Right lung (tissue), 5 donors: Measurements from ENCODE around the gene TSPAN2. TPM values are rescaled to one million over a fixed set of nuclear protein-coding genes. Genes with fewer than 3 reads are reported as not detected.
A peak's percentile ranks its signal among the peaks of the same experiment; 100 is the strongest.

Experiments used
- DNase-seq, 2 donors: peaks; one replicate each; pipeline ENCODE4 v3.0.0-alpha.2; 2013
- polyA plus RNA-seq, 5 donors: library from polyadenylated mRNA; unstranded; fragments of 120-200 nt; gene quantifications; one replicate each; pipeline versions ENCODE4 v1.2.1 to v1.2.3, GENCODE V29; 2013; ENCODE audit warnings: inconsistent platforms in 1 of 5, low replicate concordance in 1 of 5; ENCODE audit not compliant: insufficient read length in 5 of 5, insufficient read depth in 1 of 5

Gene TSPAN2
- polyA plus RNA-seq, 5 donors = 7.5 to 10.4 (median 9.1) TPM

DNA sequence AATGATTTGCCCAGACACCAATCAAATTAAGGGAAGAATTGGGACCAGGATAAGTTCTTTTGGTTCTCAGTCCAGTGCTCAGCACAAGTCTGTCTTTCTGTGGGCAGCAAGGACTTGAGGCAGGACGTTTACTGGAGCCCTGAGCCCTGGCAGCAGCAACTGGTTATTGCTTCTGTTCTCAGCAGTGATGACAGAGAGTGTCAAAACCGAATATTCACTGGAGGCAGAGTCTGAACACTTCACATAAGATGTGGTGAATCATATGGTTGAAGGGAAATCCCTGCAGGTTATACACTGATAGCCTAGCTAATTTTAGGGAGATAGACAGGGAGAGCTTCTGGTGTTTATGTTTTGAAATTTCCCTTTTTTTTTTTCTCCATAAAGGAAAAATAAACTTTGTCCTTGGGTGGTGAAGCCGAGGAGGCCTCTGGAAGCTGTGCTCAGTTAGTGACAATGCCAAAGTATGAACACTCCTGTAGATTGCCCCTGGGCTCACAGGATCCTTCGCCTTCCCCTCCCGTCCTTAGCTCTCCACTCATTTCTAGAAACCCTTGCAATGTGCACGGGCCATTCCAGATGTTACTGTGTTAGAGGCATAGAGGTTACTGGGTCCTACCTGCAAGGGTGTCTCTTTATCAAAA lies 26.3 kb upstream of the TSPAN2 start:
- DNase-seq = no peak

GRCh38 chr1:115114308-115114707 lies 25.0 kb upstream of the TSPAN2 start:
- no peak for DNase-seq

GRCh38 chr1:115113766-115114165 lies 24.5 kb upstream of the TSPAN2 start:
- DNase-seq = no peak

DNA sequence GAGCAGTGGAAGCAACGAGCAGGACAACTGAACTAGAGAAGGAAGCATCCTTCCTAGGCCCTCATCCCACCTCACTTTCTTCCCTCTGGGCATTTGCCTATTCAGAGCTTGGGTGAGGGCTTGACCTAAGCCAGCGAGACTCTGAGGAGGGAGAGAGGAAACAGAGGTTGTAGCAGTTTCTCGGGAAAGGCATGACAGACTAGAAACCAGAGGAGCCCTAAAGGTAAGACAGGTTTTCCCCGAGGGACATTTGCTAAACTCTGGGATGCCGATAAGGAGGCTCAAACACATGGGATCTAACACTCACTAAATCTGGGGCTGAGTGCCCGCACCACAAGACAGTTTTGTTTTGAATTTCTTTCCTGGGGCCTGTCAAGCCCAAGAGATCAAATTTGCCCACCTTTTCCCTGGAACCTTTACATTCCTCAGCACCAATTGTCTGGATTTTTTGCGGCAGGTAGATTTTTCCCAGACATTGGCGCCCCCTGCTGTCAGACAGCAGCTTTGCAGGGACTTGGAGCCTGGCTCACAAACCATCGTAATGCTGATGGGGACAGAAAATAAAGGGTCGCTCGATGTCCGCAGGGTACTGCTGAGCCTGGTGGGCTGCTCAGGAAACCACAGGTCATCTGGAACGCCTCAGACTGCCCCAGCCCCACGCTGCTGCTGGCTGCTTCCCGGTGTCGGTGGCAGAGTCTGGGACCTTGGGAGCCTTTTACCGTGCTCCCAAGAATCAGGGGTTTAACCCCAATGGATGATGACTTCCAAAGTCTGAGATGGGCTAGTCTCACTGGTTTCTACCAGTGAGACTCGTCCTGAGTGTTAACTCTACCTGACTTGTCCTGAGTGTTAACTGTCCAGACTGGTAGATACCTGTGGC lies 23.4 kb upstream of the TSPAN2 start:
- no peak for DNase-seq

- peak in 1 of 2 donors; percentile 52 for DNase-seq
Observed at GRCh38 chr1:115107516-115108260, 18.4 kb upstream of the TSPAN2 start.

DNA sequence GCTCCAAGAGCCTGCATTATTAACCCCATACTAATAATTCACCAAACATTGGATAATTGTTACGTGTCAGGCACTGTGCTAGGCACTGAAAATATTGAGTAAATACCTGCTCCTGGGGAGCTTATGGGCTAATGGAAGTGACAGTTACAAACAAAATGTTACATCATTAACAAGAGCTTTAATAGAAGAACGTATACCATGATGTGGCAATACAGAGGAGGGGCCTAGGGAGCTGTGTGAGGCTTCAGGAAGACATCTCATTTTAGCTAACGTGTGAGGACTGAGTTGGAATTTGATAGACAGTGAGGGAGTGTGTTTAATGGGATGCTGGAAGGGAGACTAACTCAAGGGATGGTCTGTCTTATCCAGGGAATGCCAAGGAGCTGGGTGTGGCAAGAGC lies 16.5 kb upstream of the TSPAN2 start:
- no peak for DNase-seq

DNA sequence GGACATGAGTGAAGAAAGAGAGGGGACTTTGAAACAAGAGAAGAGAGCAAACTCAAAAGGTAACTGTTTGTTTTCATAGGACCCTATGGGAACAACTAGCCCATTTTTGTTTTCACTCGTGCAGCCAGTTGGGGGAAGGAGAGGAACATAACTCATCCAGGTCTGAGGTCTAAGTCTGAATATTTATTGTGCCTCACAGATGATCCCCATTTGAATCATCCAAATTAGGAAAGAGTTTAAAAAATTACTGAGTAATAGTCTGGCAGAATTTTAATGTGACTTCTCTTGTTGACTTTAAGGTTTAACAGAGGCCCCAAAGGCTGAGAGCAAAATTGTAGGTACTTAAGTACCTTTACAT lies 10.4 kb upstream of the TSPAN2 start:
- DNase-seq = no peak

GRCh38 chr1:115098979-115099692 lies 9.8 kb upstream of the TSPAN2 start:
- peak in 1 of 2 donors; percentile 41 for DNase-seq

GRCh38 chr1:115092175-115092574 lies 2.9 kb upstream of the TSPAN2 start:
- DNase-seq = no peak

GRCh38 chr1:115091572-115091971 lies 2.3 kb upstream of the TSPAN2 start:
- DNase-seq = no peak

DNA sequence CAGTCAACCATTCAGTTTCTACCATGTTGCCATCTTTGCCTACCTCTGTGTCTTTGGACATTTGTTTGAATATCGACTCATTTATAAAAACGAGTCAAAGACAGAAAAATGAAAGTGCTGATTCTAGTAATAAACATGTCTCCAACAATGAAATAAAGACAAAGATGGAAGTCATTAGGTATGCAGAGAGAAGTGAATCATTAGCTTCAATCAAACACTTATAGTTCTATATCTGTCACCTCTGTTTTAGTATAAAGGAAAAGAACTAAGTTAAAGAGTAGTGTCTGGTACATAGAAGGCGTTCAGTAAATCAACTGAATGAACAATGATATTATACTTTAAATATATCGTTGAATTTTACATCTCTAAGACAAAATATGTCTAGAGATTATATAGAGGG lies 1.7 kb upstream of the TSPAN2 start:
- no peak for DNase-seq

DNA sequence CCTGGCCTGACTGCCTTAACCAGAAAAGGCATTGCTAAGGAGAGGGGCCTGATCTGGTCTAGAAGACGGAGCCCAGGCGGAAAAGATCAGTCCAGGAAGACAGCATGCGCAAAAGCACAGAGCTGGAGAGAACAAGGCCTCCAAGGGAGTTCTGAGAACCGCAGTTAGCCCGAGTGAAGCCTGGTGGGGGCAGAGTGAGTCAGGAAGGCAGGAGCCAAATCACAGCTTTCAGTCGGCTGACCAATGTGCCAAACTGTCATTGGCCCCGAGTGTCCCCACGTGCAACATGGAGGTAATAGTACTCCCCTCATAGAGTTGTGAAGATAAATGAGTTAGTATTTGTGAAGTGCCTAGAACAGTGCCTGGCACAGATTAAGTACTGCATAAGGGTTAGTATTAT lies 1.2 kb upstream of the TSPAN2 start:
- DNase-seq = peak; percentile 30 to 34

GRCh38 chr1:115090186-115090490 lies 835 bp upstream of the TSPAN2 start:
- peak; percentile 80 to 83 for DNase-seq

GRCh38 chr1:115088871-115089419 lies 358 bp downstream of the TSPAN2 start:
- DNase-seq = no peak

GRCh38 chr1:115088115-115088778 lies 1.1 kb downstream of the TSPAN2 start:
- DNase-seq = no peak

GRCh38 chr1:115086176-115086830 lies 3.0 kb downstream of the TSPAN2 start:
- no peak for DNase-seq

DNA sequence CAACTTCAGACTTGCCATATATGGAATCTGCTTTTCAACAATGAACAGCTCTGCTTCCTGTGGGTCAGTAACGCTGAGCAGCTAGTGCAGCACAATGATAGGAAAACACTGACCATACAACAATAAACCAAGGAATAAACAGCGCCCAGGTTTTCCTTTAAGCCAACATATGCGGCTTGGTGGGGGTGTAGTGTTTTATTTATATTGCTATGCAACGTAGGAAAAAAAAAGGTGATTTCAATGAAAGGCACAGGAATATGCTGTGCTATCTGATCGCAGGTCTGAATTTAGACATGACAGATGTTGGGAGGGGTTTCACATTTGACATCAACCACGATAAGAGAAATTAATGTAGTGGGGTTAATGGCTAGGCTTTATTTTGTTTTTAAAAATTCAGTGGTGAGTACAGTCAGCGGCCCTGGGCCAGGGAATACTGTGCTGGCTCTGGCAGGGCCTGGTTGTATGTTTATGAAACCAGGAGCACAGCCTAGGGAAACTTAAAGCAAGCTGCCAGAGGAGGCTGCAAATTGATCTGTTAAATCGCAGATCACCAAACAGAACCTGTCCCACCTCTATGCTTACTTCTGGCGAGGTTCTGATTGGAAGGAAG lies 4.3 kb downstream of the TSPAN2 start:
- DNase-seq = peak in 1 of 2 donors; percentile 30

- no peak for DNase-seq
Observed at GRCh38 chr1:115082949-115083348, 6.4 kb downstream of the TSPAN2 start.

GRCh38 chr1:115078708-115079107 lies 10.6 kb downstream of the TSPAN2 start:
- no peak for DNase-seq

- DNase-seq = no peak
Observed at GRCh38 chr1:115077984-115078330, 11.3 kb downstream of the TSPAN2 start.
